ENCODE measurements around the gene FBN1.

DNA sequence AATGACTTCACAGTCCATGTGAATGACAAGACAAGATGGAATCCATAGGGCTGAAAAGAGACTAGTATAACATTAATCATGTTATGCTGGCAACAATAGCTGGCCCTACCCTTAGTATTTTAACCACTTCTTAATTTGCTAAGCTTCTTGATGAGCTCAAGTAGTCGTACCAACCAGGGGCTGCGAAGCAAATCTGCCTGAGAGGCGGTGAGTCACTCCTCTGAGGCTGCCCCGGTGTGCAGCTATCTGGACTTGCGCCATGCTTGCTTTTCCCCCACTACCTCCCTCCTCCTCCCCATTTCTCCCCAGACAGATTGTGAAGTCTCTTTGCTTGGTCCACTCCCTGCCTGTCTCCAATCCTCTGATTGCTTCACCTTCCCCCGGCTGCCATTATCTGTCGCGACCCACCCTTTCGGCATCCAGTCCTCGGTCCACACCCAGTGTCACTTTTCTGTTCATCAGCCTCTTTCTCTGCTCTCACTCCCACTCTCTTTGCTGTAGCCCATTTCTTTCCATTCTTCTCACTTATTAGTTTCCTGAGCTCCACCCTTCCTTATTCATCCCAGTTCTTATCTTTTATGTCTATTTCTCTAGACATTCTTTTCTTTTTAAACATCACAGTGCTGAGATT, 271.6 kb downstream of the FBN1 start:
- TF ChIP-seq, protein P1, sequence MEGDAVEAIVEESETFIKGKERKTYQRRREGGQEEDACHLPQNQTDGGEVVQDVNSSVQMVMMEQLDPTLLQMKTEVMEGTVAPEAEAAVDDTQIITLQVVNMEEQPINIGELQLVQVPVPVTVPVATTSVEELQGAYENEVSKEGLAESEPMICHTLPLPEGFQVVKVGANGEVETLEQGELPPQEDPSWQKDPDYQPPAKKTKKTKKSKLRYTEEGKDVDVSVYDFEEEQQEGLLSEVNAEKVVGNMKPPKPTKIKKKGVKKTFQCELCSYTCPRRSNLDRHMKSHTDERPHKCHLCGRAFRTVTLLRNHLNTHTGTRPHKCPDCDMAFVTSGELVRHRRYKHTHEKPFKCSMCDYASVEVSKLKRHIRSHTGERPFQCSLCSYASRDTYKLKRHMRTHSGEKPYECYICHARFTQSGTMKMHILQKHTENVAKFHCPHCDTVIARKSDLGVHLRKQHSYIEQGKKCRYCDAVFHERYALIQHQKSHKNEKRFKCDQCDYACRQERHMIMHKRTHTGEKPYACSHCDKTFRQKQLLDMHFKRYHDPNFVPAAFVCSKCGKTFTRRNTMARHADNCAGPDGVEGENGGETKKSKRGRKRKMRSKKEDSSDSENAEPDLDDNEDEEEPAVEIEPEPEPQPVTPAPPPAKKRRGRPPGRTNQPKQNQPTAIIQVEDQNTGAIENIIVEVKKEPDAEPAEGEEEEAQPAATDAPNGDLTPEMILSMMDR (IDR thresholded peaks at IDR 0.05 in 4 of 5, conservative IDR thresholded peaks at IDR 0.05 in 1 of 5), result no peak
- no peak for TF ChIP-seq POLR2A (IDR thresholded peaks at IDR 0.05)

Measured in gastrocnemius medialis (tissue), 4 donors.